Umbilical cord (tissue), 2 donors: ENCODE results near the gene ZSCAN21. TPM values are rescaled to one million over a fixed set of nuclear protein-coding genes. Genes with fewer than 3 reads are reported as not detected.

Source experiments
- DNase-seq: peaks from one replicate; pipeline ENCODE4 v3.0.0-alpha.2; 2015; ENCODE audit warnings: low spot score
- total RNA-seq: library from RNA; depleted of rRNA; stranded (reverse); fragments of >200 nt; gene quantifications from one replicate; pipeline ENCODE4 v1.2.3, GENCODE V29; 2014; ENCODE audit warnings: low replicate concordance; ENCODE audit not compliant: insufficient read depth

ZSCAN21 gene
- total RNA-seq, 1 donor from 2014 or later = 7.0 TPM

DNA sequence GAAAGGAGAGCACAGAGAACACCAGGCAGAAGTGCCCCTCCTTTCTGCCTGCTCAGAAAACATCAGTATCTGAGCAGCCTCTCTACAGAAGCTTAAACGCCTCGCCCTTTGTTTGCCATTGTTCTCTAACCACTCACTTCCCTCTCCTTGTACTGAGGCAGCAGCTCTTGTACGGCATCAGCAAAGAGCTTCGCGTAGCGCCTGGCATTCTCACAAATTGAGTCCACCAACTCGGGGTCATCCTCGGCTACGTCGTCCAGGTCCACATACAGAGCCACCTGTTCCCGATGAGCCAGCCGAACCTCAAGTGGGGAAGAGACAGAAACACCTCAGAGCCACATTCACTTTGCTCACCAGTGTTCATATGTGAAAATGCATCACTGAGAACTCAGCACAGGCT is 49.9 kb downstream of the ZSCAN21 start:
- DNase-seq = no peak

DNA sequence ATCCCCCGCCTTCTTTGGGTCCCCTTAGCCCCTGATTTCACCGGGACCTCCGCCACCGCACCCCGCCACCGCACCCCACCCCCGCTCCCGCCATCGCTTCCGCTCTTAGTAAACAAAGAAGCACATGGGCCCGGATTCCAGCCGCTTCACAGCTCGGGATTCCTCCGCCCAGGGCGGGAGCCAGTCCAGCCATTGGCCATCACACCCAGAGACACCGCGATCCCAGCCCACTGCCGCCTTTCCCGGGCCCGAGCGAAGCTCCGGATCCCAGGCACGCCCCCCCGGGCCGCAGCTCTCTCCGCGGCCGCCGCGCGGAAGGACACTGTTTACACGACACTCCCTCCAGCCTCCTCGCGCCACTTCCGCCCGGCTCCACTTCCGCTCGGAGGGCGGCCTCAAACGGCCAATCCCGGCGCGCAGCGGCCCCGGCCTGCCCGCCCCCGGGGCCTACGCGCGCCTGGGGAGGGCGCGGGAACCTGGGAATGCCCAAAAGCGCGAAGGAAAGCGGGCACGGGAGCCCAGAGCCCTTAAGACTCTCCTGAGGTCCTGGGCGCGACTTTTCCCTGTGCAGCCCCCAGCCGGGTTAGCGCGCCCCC is 50.9 kb downstream of the ZSCAN21 start:
- DNase-seq = peak; percentile 97

DNA sequence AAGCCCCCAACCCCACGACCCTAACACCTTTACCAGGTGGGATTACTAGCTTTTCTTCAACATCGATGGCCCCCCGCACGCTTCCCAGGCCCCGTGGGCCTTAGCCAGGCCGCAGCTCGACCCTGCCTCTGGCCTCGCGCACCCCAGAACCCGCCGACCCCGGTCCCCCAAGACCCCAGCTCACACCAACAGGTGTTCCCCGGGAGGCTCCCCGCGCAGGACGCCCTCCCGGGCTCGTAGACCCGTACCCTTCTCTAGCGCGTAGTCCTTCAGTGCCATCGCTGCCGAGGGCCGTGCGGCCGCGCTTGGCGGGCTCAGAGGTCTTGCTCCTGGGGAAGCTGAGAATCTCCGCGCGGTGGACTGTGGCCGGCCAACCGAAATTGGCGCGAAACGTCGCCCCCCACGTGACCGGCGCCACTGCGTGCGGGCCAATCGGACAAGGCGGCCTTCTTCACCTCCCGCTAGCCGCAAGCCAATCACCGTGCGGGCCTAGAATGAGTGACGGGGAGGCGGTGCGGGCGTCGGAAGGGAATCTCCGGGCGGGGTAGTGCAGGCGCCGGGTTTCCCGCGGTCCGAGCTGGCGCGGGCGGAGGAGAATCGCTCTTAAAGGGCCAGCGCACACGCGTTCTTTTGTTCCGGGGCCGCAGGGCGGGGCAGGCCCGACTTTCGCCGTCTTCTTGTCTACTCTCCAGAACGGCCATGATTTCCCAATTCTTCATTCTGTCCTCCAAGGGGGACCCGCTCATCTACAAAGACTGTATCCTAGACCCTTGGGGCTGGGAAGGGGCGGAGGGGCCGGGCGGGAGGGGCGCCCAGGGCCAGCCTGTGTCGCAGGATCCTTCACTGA is 51.7 kb downstream of the ZSCAN21 start, which contains the start of the genes AP4M1 and MCM7:
Gene AP4M1, plus strand, starts transcription at position 628 of the 847 bp plus-strand sequence. Its CDS starts 72 bp downstream, at position 700.
Gene MCM7, minus strand, starts transcription at position 382 of the 847 bp plus-strand sequence. Its CDS starts 103 bp downstream, at position 279.
- peak; percentile 100 for DNase-seq

DNA sequence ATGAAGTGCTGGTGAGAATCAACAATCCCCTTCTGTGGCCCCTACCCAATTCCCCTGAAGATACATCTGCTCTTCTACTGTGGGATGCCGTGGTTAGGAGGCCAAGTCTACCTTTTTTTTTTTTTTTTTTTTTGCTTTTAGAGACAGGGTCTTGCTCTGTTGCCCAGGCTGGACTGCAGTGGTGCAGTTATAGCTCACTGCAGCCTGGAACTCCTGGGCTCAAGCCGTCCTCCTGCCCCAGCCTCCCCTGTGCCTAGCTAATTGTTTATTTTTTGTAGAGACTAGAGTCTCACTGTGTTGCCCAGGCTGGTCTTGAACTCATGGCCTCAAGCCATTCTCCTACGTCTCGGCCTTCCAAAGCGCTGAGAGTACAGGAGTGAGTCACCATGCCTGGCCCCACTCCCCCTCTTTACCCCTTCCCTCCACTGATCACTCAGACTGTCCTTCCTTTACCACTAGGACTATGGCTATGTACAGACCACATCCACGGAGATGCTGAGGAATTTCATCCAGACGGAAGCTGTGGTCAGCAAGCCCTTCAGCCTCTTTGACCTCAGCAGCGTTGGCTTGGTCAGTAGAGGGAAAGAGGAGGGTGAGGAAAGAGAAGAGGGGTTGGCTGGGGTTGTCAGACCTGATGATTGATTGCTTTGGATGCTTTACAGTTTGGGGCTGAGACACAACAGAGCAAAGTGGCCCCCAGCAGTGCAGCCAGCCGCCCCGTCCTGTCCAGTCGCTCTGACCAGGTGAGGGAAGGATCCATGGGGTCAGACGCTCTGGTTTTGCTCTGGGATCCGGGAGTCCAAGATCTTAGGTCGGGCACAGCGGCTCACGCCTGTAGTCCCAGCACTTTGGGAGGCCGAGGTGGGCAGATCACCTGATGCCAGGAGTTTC is 53.6 kb downstream of the ZSCAN21 start:
- no peak for DNase-seq

DNA sequence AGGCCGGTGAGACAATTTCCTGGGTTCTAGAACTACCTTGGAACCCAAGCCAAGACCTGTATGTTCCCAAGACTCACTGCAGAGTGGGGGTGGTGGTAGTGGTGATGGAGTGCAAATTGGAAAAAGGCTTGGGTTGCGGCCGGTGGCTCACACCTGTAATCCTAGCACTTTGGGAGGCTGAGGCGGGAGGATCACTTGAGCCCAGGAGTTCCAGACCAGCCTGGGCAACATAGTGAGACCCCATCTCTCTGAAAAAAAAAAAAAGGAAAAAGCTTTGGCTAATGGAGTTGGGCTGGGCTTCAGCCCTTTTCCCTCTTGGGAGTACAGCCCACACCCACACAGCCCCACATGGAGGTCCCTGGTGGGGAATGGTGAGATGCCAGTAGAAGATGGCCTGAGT is 56.0 kb downstream of the ZSCAN21 start:
- DNase-seq = no peak

DNA sequence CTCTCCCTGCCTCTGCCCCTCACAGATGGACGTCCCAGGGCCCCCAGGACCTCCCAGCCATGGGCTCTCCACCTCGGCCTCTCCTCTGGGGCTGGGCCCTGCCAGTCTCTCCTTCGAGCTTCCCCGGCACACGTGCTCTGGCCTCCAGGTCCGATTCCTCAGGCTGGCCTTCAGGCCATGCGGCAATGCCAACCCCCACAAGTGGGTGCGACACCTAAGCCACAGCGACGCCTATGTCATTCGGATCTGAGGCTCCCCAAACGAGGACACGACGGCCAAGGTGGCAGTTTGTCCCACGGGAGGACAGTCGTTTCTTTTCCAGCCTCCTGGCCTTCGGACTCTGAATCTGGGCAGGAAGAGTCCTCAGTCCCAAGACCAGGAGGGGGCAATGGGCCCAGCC is 57.1 kb downstream of the ZSCAN21 start:
- no peak for DNase-seq

DNA sequence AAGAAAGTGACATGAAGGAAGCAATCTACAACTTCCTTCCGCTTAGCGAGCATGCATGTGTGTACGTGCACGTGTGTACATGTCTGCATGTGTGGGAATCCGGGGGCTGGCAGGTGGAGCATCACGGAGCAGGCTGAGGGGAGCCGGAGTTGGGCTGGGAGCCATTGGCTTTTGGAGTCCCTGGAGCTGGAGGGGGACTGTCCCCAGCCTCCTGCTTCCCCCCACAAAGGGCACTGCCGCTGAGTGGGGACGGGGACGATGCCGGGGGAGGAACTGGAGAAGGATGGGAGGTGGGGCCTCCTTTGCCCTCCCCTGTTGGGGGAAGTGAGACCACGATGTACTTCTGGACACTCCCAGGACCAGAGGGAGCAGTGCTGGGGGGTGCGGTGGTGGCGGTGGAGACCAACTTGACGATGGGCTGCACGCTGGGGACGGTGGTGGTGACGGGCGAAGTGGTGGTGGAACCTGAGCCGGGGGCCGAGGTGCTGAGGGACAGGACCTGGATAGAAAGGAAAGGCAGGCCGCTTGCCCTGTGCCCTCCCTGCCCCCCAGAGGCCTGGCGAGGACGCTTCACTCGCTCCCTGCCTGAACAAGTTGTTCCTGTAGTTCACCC is 57.7 kb downstream of the ZSCAN21 start:
- DNase-seq = no peak

DNA sequence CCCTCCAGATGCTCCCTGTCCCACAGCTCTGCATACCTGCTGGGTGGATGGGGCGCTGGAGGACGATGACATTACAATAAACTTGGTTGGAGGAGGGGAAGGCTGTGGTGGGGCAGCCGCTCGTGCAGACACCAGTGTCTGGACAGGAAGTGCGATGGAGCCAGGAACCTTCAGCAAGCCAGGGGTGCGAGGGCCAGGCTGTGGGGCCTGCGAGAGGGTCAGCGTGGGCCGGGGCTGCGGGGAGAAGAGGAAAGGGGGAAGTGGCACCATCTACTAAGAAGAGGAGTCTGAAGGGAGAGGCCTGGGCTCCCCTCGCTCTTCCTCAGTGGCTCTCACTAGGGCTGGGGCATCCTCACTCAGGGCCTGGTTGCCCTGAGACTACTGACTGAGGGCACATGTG is 58.3 kb downstream of the ZSCAN21 start:
- no peak for DNase-seq

DNA sequence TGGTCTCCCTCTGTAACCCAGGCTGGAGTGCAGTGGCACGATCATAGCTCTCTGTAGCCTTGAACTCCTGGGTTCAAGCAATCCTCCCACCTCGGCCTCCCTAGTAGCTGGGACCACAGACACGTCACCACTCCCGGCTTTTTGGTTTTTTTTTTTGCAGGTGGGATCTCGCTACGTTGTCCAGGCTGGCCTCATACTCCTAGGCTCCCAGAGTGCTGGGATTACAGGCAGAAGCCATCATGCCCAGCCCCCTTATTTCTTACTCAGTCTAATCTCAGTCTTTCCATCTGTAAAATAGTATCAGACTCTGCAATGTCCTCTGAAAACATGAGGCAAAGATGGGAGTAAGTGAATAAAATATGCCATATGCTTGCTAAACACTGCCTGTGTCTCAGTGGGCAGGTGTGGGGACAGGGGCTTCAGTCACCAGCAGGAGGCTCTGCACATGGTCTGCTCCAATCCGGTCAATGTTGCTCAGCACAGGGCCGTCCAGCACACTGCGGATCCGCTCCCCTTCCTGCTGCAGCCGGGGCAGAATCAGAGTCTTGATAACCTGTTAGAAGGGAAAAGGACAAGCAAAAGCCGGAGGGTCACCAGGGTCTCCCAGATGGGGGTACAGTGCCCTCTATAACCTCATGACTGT is 60.1 kb downstream of the ZSCAN21 start:
- DNase-seq = no peak

DNA sequence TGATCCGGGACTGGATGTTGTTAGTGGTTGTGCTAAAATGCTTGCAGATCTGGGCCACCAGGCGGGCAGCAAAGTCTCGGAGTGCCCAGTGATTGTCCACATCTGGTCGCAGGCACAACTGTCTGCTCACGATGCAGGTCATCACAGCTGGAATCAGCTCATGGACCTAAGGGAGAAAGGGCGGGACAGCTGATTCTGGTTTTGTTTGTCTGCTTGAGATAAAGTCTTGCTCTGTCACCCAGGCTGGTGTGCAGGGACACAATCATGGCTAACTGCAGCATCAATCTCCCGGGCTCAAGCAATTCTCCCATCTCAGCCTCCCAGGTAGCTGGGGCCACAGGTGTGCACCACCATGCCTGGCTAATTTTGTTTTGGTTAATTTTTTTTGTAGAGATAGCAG is 61.6 kb downstream of the ZSCAN21 start:
- DNase-seq = no peak

DNA sequence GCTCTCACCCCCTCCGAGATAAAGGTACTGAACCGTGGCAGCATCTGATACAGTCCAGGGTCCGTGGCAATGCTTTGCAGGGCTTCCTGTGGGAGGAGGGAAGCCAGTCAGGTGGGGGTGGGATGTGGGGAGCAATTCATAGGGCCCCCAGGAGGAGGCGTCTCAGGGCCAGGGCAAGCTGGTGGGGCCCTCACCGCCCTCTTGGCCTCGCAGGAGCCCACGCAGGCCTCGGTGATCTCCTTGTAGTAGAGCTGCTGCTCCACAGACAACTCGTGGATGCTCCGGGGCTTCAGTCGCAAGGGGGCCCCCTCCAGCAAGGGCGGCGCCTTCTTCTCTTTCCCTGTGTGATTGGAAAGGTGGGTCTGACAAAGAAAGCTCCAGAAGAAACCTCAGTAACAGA is 62.3 kb downstream of the ZSCAN21 start:
- DNase-seq = no peak

Other genes with a start within 250 kb of the ZSCAN21 start
- gene CYP3A43, start 221.8 kb upstream of the ZSCAN21 start, total RNA-seq = 1.9 TPM
- 0.96 TPM for gene OR2AE1, start 172.7 kb upstream of the ZSCAN21 start, total RNA-seq
- gene TRIM4, start 130.2 kb upstream of the ZSCAN21 start, total RNA-seq = 24.6 TPM
- gene GJC3, start 120.2 kb upstream of the ZSCAN21 start, total RNA-seq = not detected
- 9.9 TPM for gene AZGP1, start 73.7 kb upstream of the ZSCAN21 start, total RNA-seq
- 27.7 TPM for gene ZKSCAN1, start 34.2 kb upstream of the ZSCAN21 start, total RNA-seq
- gene ZNF3, start 31.9 kb downstream of the ZSCAN21 start, total RNA-seq = 37.1 TPM
- gene COPS6, start 39.2 kb downstream of the ZSCAN21 start, total RNA-seq = 19.5 TPM
- gene MCM7, start 51.6 kb downstream of the ZSCAN21 start, total RNA-seq = 21.7 TPM
- 6.0 TPM for gene AP4M1, start 51.9 kb downstream of the ZSCAN21 start, total RNA-seq
- 22.1 TPM for gene TAF6, start 69.6 kb downstream of the ZSCAN21 start, total RNA-seq
- gene CNPY4, start 69.9 kb downstream of the ZSCAN21 start, total RNA-seq = 33.0 TPM
- 1.9 TPM for gene MBLAC1, start 77.2 kb downstream of the ZSCAN21 start, total RNA-seq
- 14.4 TPM for gene LAMTOR4, start 99.1 kb downstream of the ZSCAN21 start, total RNA-seq
- 2.6 TPM for gene TRAPPC14, start 108.9 kb downstream of the ZSCAN21 start, total RNA-seq
- gene GAL3ST4, start 118.8 kb downstream of the ZSCAN21 start, total RNA-seq = 1.2 TPM
- gene GPC2, start 127.6 kb downstream of the ZSCAN21 start, total RNA-seq = 0.72 TPM
- gene STAG3, start 128.1 kb downstream of the ZSCAN21 start, total RNA-seq = 1.9 TPM
- 0.48 TPM for gene PVRIG, start 170.2 kb downstream of the ZSCAN21 start, total RNA-seq